Osteocyte (in vitro differentiated cells): ENCODE results near the gene NSDHL. TPM values are rescaled to one million over a fixed set of nuclear protein-coding genes. Genes with fewer than 3 reads are reported as not detected.
"Not testable (repeated sequence)": the region's sequence is repeated elsewhere in the genome, so short reads cannot be mapped to it uniquely, and the experiment has no call there.

Experiments
- DNase-seq: peaks from one replicate; pipeline ENCODE4 v3.0.0; 2021; ENCODE audit warnings: mixed read lengths; ENCODE audit not compliant: unreplicated experiment; ENCODE audit errors: extremely low spot score
- H3K27ac Mint-ChIP-seq: one replicate; pipeline ENCODE4 v1.8.0; 2021; ENCODE audit warnings: mild to moderate bottlenecking, mixed read lengths; ENCODE audit not compliant: unreplicated experiment
- H3K27me3 Mint-ChIP-seq: one replicate; pipeline ENCODE4 v1.8.0; 2021; ENCODE audit warnings: mixed read lengths; ENCODE audit not compliant: unreplicated experiment
- H3K36me3 Mint-ChIP-seq: one replicate; pipeline ENCODE4 v1.8.0; 2021; ENCODE audit warnings: mixed read lengths; ENCODE audit not compliant: unreplicated experiment
- H3K4me1 Mint-ChIP-seq: one replicate; pipeline ENCODE4 v1.8.0; 2021; ENCODE audit warnings: mixed read lengths; ENCODE audit not compliant: unreplicated experiment
- H3K4me3 Mint-ChIP-seq: one replicate; pipeline ENCODE4 v1.8.0; 2021; ENCODE audit warnings: mild to moderate bottlenecking, moderate library complexity, mixed read lengths; ENCODE audit not compliant: unreplicated experiment
- H3K9me3 Mint-ChIP-seq: one replicate; pipeline ENCODE4 v1.8.0; 2021; ENCODE audit warnings: mixed read lengths; ENCODE audit not compliant: unreplicated experiment
- CTCF ChIP-seq: fragments of 200-600 bp; sonication (generic); IDR thresholded peaks from 2 replicates; pipeline ENCODE4 v1.5.0; 2021; ENCODE audit warnings: antibody characterized with exemption, mild to moderate bottlenecking, moderate library complexity
- total RNA-seq: library from RNA; stranded (reverse); gene quantifications from 2 replicates; pipeline ENCODE4 v1.2.1, GENCODE V29; 2021

The NSDHL gene
- total RNA-seq, 1 donor from 2014 or later: 14.1 TPM

DNA sequence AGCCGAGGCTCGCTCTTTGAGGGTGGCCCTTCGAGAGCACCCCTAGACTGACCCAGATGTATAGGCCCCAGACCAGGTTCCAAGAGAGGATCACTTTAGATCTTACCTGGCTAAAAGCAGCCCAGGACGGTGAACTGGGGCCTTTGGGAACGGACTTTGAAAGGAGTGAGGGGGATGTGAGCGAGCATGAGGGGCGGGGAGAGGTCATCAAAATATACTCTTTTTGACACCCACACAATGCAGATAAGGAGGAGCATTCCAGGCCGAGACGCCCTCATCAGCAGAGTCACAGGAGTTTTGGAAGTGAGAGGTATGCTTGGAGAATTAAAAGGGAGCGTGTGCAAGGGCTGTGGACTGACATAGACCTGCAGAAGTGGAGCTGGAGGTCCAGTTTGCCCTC is 528 bp downstream of the NSDHL start:
- no peak for DNase-seq
- TF ChIP-seq CTCF: no peak
- H3K27me3 Mint-ChIP-seq: no peaks in the 10 kb centered on the region
- peaks cover 2% of the 10 kb centered on the region for H3K36me3 Mint-ChIP-seq
- H3K4me3 Mint-ChIP-seq: peak overlapping the region; percentile 94
- peak overlapping the region; percentile 88 for H3K27ac Mint-ChIP-seq
- no peaks in the 10 kb centered on the region for H3K9me3 Mint-ChIP-seq
- H3K4me1 Mint-ChIP-seq: peaks cover 18% of the 10 kb centered on the region

GRCh38 chrX:152832520-152832919 is 1.7 kb downstream of the NSDHL start:
- Mint-ChIP-seq H3K9me3 (no peaks in the 10 kb centered on the region), H3K4me3 (peak overlapping the region; percentile 94), H3K36me3 (peaks cover 2% of the 10 kb centered on the region), H3K27me3 (no peaks in the 10 kb centered on the region), H3K27ac (no peak overlapping the region), H3K4me1 (peaks cover 18% of the 10 kb centered on the region)
- DNase-seq: no peak
- no peak for TF ChIP-seq CTCF

DNA sequence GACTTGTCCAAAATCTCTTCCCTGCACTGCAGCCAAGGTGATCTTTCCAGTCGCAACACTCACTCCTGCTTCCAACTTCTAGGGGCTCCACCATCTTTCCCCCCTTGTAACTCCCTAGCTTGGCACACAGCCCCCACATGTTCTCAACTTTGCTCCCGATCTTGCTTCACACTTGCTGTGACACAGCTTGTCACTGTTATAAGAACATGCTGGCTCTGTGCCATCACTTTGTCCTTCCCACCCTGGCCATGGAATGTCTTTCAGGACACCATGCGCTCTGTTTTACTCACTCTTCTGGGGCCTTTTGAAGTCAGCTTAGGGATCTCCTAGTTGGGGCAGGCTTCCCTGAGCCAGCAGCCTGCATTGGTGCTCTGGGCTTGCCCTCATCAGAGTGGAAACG is 2.5 kb downstream of the NSDHL start:
- H3K27ac Mint-ChIP-seq: no peak overlapping the region
- peaks cover 4% of the 10 kb centered on the region for H3K9me3 Mint-ChIP-seq
- H3K27me3 Mint-ChIP-seq: no peaks in the 10 kb centered on the region
- no peak for TF ChIP-seq CTCF
- peaks cover 18% of the 10 kb centered on the region for H3K4me1 Mint-ChIP-seq
- no peak for DNase-seq
- H3K4me3 Mint-ChIP-seq: no peak overlapping the region
- H3K36me3 Mint-ChIP-seq: peaks cover 2% of the 10 kb centered on the region

DNA sequence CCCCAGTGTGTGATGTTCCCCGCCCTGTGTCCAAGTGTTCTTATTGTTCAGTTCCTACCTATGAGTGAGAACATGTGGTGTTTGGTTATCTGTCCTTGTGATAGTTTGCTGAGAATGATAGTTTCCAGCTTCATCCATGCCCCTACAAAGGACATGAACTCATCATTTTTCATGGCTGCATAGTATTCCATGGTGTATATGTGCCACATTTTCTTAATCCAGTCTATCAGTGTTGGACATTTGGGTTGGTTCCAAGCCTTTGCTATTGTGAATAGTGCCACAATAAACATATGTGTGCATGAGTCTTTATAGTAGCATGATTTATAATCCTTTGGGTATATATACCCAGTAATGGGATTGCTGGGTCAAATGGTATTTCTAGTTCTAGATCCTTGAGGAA is 4.6 kb downstream of the NSDHL start:
- Mint-ChIP-seq H3K9me3 (peaks cover 14% of the 10 kb centered on the region), H3K4me1 (peaks cover 12% of the 10 kb centered on the region)
- not testable (repeated sequence) for H3K27ac Mint-ChIP-seq, H3K36me3 Mint-ChIP-seq, DNase-seq, H3K4me3 Mint-ChIP-seq, H3K27me3 Mint-ChIP-seq

DNA sequence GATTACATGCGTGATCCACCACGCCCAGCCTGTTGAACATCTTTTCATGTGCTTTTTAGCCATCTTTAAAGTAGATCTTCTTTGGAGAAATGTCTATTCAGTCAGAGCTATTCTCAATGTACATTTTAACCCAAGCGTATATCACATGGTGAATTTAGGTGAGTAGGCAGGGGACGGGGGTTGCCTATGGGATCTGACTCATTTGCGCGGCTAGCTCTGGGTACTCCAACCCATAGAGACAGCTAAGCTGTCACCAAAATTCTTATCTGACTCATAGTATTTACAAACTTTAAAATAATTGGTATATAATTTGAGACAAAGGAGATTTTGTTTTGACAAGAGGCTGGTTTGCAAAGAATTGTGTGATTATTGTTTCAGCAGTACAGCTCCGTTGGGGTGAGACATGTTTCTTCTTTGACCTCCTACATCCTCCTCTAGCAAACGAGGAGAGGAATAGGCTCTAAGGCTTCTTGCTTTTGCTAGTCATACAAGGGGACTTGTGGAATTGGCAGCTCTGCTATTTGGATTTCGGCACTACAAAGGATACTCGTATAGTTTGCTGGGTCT is 12.0 kb downstream of the NSDHL start:
- Mint-ChIP-seq H3K36me3 (peaks cover 5% of the 10 kb centered on the region), H3K27ac (no peak overlapping the region), H3K27me3 (no peaks in the 10 kb centered on the region), H3K4me3 (no peak overlapping the region), H3K4me1 (no peaks in the 10 kb centered on the region), H3K9me3 (peaks cover 13% of the 10 kb centered on the region)
- TF ChIP-seq CTCF: no peak
- no peak for DNase-seq

- Mint-ChIP-seq H3K4me1 (no peaks in the 10 kb centered on the region), H3K27me3 (no peaks in the 10 kb centered on the region), H3K4me3 (no peak overlapping the region), H3K9me3 (peaks cover 11% of the 10 kb centered on the region), H3K27ac (no peak overlapping the region), H3K36me3 (peaks cover 5% of the 10 kb centered on the region)
- TF ChIP-seq CTCF: no peak
- no peak for DNase-seq
Measured at GRCh38 chrX:152843852-152844251, 13.0 kb downstream of the NSDHL start.
